WTC11 (cell line): Measurements from ENCODE around the gene LRRC14B. TPM values are rescaled to one million over a fixed set of nuclear protein-coding genes. Genes with fewer than 3 reads are reported as not detected.
"Not testable (repeated sequence)": the region's sequence is repeated elsewhere in the genome, so short reads cannot be mapped to it uniquely, and the experiment has no call there.

ENCODE experiments used
- ATAC-seq: fragments of 200-7000 bp; cut with Tn5 transposase; 2 replicates; pipeline ENCODE4 v1.10.0; 2021; ENCODE audit warnings: mild to moderate bottlenecking, moderate library complexity
- CTCF ChIA-PET: fragments of 300-600 bp; sonication (Branson Sonifier 250); formaldehyde crosslinking; loops from one replicate; lab custom pipeline; 2021; ENCODE audit warnings: antibody characterized with exemption; lab: Charles Lee
- POLR2A ChIA-PET: fragments of 350-600 bp; sonication (Branson Sonifier 250); formaldehyde crosslinking; loops from one replicate; lab custom pipeline; 2021; ENCODE audit warnings: antibody characterized with exemption; lab: Charles Lee
- DNase-seq: peaks from one replicate; pipeline ENCODE4 v3.0.0; 2021; ENCODE audit warnings: low spot score
- H3K27ac Mint-ChIP-seq: 2 replicates; pipeline ENCODE4 v1.8.0; 2021; ENCODE audit warnings: mixed read lengths
- H3K27me3 Mint-ChIP-seq: 2 replicates; pipeline ENCODE4 v1.8.0; 2021; ENCODE audit warnings: low read depth, mild to moderate bottlenecking, moderate library complexity, mixed read lengths
- H3K36me3 Mint-ChIP-seq: 2 replicates; pipeline ENCODE4 v1.8.0; 2021; ENCODE audit warnings: mixed read lengths
- H3K4me1 Mint-ChIP-seq: 2 replicates; pipeline ENCODE4 v1.8.0; 2022; ENCODE audit warnings: mixed read lengths
- H3K4me3 Mint-ChIP-seq: 2 replicates; pipeline ENCODE4 v1.8.0; 2021; ENCODE audit warnings: mild to moderate bottlenecking, moderate library complexity, mixed read lengths
- H3K9me3 Mint-ChIP-seq: 2 replicates; pipeline ENCODE4 v1.8.0; 2021; ENCODE audit warnings: mixed read lengths
- total RNA-seq: library from RNA; stranded (reverse); gene quantifications from 3 replicates; pipeline ENCODE4 v1.2.3, GENCODE V29; 2021

The LRRC14B gene
- total RNA-seq, 1 experiment from 2014 or later: not detected

GRCh38 chr5:243683-244367 lies 52.5 kb downstream of the LRRC14B start:
- H3K27me3 Mint-ChIP-seq, ATAC-seq, DNase-seq, POLR2A ChIA-PET, H3K4me1 Mint-ChIP-seq, CTCF ChIA-PET, H3K27ac Mint-ChIP-seq, H3K4me3 Mint-ChIP-seq: not testable (repeated sequence)
- Mint-ChIP-seq H3K36me3 (peaks cover 96% of the 10 kb centered on the region), H3K9me3 (peaks cover 56% of the 10 kb centered on the region)

- POLR2A ChIA-PET, CTCF ChIA-PET, H3K4me1 Mint-ChIP-seq, H3K27ac Mint-ChIP-seq, ATAC-seq, H3K4me3 Mint-ChIP-seq, H3K27me3 Mint-ChIP-seq, DNase-seq: not testable (repeated sequence)
- H3K9me3 Mint-ChIP-seq: peaks cover 60% of the 10 kb centered on the region
- peaks cover 92% of the 10 kb centered on the region for H3K36me3 Mint-ChIP-seq
These were observed 54.4 kb downstream of the LRRC14B start for GRCh38 chr5:245717-246116.

Other genes with a start within 250 kb of the LRRC14B start
- gene PLEKHG4B, start 99.3 kb upstream of the LRRC14B start, total RNA-seq: 51.4 to 53.0 TPM (median 52.1 TPM) in 3 replicates
- 5.3 to 8.4 TPM (median 6.3 TPM) in 3 replicates for gene CCDC127, start 26.7 kb downstream of the LRRC14B start, total RNA-seq
- gene SDHA, start 26.8 kb downstream of the LRRC14B start, total RNA-seq: 135 to 145 TPM (median 137 TPM) in 3 replicates
- gene PDCD6, start 80.2 kb downstream of the LRRC14B start, total RNA-seq: 80.4 to 86.8 TPM (median 83.6 TPM) in 3 replicates
- 4.5 to 9.7 TPM (median 7.0 TPM) in 3 replicates for gene AHRR, start 130.2 kb downstream of the LRRC14B start, total RNA-seq